Inflammatory macrophage treated with lipopolysaccharide for 1 hour (primary cell): ENCODE results near the gene TMEM39B.
"Not testable (repeated sequence)": the region's sequence is repeated elsewhere in the genome, so short reads cannot be mapped to it uniquely, and the experiment has no call there.

Source experiments
- DNase-seq, 2 donors: peaks; one replicate each; pipeline ENCODE4 v3.0.0-alpha.2; 2020 to 2022

Gene TMEM39B

DNA sequence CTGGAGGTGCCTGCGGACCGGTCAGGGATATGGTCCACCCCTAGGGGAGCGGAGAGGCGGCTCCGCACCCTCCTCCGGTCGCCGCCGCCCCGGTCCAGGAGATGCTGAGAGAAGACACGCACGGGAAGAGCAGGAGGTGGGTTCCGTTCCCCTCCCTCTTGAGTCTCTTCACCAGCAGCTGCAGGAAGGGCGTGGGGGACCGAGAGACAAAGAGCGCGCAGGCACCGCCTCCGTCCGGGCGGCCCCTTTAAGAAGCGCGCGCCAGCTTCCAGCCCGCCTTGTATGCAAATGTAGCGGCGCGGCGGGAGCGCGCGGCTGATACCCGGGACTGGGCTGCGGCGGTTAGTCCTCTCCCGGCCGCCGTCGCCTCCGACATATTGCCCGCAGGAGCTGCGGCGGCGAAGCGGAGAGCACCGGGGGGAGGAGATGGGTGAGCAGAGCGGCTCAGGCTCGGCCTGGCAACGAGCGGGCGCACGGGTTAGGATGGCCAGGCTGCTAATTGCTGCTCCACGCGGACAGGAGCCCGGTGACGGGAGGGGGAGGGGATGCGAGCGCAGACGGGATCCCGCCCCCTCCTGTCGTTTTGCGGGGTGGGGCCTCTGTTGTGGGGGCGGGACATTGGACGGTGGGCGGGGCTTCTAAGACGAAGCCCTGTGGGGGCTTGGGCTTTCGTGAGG lies at the start of gene TMEM39B:
Gene TMEM39B, plus strand, starts transcription at position 318 of the 677 bp plus-strand sequence. Its CDS starts 109 bp downstream, at position 427.
- DNase-seq, result peak; percentile 87 to 91

DNA sequence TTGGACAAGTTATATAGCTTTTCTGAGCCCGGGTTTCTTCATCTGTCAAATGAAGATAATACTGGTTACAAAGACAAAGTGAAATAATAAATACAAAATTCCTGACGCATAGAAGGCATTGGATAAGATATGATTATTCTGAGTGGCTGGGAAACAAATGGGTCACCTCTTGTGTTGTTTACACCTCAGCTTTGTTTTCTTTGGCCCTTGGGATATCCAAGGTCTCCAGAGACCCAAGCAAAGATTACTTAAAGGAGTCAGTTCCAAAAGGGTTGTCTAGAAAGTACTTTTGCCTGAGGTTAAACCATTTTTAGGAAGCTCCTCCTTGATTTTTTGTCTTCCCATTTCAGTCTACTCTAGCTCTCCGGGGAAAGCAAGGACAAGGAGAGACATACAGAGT lies 49.4 kb upstream of the TMEM39B start:
- no peak for DNase-seq

GRCh38 chr1:32025515-32025914 lies 47.2 kb upstream of the TMEM39B start:
- no peak for DNase-seq

DNA sequence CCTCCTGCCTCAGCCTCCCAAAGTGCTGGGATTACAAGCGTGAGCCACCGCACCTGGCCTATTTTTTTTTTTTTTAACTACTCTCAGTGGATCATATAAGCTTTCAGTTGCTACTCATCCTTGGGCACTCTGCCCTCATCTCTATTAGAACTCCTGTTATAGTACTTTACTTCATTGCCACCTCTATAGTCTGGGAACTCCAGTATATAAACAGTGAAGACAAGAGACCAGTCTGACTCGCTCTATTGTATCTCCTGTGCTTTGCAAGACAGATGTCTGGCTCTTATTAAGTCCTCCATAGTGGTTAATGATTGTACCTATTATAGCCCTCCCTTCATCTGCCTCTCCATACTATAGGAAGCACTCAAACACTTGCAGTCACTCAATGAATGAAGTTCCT lies 44.0 kb upstream of the TMEM39B start:
- DNase-seq, result no peak

DNA sequence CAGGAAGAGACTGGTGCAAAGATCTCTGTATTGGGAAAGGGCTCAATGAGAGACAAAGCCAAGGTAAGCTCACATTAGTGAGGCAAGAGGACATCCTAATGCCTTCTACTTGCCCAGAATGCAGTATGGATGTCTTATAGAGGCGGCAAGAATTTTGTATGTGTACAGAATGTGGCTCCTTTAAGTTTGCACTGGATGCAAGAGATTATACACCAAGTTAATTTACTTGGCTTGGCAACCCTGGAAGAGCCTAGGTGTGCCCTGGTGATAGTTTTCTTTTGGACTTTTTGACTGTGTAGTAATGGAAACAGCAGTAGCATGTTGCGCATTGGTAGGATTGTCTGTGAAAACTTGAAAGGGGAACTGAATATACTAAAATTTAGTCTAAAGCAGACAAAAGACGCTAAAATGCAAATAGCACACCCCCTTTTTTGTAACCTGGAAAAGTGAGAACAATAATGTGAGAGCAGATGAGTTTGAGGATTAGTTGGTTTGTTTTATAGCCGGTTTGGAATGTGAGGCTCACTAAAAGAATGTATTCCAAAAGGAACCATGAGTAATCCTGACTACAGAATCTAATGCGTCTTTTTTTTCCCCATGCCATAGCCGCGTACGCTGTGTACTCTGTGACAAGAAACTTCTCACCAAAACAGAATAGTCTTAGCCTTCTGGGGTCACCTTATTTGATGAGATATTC lies 41.0 kb upstream of the TMEM39B start:
- no peak for DNase-seq

DNA sequence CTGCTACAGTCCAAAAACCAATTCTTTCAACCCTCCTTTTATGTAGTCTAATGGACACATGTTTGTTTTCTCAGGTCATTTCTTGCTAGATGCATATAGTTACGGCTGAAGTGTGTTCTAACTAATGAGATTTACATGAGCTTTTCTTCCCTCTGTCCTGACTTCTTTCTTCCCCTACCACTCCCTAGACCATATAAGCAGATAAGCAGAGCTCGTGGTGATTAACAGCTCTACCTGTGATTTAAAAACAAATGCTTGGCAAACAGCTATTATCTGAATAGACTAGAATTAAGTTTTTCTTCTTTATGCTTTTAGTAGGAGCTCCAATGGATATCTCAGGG lies 40.5 kb upstream of the TMEM39B start:
- no peak for DNase-seq

- DNase-seq, result no peak
Observed at GRCh38 chr1:32035119-32035518, 37.6 kb upstream of the TMEM39B start.

- no peak for DNase-seq
Observed at GRCh38 chr1:32040711-32041110, 32.0 kb upstream of the TMEM39B start.

DNA sequence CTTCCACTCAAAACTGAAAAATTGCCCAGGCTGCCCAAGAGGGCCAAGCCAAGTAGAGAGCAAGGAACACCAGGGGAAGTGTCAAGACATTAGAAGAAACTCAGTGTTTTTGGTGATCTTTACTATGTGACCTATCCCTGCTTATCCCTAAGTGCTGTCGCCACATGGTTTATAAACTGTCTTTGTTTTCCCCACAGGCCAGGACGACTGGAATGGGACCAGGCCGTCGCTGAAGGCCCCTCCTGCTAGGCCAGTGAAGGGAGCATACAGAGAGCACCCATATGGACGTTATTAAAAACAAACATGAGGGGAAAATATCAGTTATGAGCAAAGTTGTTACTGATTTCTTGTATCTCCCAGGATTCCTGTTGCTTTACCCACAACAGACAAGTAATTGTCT lies 30.4 kb upstream of the TMEM39B start:
- DNase-seq, result no peak

DNA sequence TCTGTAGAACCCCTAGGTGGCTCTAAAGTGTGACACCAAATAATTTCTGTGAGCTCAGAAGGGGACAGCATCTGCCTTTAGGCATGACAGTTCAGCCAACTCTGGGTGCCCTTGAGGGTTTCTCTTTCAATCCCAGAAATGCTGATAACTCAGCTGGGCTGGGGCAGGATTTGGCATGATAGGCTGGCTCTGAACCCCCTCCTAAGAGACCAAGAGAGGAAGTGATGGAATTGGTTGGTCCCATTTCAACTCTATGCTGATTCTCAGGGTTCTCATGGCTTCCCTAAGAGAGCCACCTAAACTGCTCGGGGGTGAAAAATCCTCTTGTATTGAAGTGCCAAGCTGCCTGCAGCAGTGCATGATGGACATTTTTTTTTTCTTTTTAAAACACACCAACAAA lies 28.5 kb upstream of the TMEM39B start:
- DNase-seq, result no peak

GRCh38 chr1:32045772-32046171 lies 27.0 kb upstream of the TMEM39B start:
- peak; percentile 75 to 80 for DNase-seq

DNA sequence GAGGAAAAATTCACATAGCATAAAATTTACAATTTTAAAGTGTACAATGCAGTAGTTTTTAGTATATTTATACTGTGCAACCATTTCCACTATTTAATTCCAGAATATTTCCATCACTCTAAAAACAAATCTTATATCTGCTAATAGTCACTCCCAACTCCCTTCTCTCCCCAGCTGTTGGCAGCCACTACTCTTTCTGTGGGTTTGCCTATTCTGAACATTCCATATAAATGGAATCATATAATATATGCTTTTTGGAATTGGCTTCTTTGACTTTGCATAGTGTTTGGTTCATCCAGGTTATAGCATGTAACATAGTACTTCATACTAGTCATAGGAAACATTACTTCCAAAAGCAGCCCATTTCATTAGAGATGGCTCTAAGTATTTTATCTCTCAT lies 25.0 kb upstream of the TMEM39B start:
- no peak for DNase-seq

- DNase-seq, result no peak
Observed at GRCh38 chr1:32048440-32048839, 24.3 kb upstream of the TMEM39B start.

DNA sequence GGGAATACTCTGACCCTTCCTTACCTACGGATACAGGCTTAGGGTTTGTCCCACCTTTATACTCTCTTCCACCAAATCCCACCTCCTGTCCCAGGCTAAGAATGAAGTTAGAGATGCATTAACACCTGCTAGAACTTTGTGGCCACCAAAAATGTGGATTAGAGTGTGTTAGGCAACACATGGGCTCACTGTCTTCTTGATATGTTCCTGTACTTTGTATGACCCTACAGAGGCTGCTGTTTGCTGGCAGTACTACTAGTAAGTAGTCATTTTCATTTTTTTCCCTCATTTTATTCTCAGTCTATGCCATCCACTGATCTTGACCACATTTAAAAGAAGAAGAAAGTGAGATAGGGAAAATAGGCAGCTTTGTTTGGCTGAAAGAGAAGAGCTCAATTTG lies 21.0 kb upstream of the TMEM39B start:
- no peak for DNase-seq

- DNase-seq, result no peak
Observed at GRCh38 chr1:32052887-32053286, 19.9 kb upstream of the TMEM39B start.

- no peak for DNase-seq
Observed at GRCh38 chr1:32055416-32055815, 17.3 kb upstream of the TMEM39B start.

GRCh38 chr1:32056598-32056997 lies 16.1 kb upstream of the TMEM39B start:
- DNase-seq, result no peak

DNA sequence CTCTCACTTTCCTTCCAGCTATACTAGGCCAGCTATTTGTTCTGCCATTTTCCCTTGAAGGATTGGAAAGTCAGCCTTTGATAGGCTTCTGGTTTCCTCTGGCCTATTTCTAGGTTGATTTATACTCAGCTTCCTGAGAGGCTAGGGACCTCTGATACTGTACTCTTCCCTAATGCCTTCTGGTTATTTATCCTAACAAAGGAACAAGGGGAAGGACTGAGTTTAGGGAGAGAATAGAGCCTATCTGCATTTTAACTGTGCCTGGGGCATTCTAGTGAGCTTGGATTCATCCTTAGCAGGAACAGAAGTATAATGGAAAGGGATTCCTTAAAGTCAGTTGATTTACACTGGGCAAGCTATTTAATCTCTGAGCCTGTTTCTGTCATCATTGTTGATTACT lies 11.8 kb upstream of the TMEM39B start:
- DNase-seq, result no peak

DNA sequence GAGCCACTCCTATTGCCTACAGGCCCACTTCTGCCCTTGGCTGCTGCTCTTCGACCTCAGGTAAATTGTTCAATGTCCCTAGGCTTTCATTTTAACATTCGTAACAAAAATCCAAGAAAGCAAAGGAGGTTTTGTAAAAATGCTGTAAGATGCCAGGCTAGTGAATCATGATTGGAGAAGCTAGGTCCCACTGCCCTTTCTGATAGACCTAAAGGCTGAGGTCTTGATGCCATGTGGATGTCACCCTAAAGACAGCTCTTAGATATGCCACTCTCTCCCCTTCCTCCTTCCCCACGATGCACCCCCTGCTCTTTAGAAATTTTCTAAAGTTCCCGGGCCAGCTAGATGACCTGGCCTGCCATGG lies 9.9 kb upstream of the TMEM39B start:
- DNase-seq, result no peak

GRCh38 chr1:32063261-32063681 lies 9.5 kb upstream of the TMEM39B start:
- peak; percentile 20 to 56 for DNase-seq

DNA sequence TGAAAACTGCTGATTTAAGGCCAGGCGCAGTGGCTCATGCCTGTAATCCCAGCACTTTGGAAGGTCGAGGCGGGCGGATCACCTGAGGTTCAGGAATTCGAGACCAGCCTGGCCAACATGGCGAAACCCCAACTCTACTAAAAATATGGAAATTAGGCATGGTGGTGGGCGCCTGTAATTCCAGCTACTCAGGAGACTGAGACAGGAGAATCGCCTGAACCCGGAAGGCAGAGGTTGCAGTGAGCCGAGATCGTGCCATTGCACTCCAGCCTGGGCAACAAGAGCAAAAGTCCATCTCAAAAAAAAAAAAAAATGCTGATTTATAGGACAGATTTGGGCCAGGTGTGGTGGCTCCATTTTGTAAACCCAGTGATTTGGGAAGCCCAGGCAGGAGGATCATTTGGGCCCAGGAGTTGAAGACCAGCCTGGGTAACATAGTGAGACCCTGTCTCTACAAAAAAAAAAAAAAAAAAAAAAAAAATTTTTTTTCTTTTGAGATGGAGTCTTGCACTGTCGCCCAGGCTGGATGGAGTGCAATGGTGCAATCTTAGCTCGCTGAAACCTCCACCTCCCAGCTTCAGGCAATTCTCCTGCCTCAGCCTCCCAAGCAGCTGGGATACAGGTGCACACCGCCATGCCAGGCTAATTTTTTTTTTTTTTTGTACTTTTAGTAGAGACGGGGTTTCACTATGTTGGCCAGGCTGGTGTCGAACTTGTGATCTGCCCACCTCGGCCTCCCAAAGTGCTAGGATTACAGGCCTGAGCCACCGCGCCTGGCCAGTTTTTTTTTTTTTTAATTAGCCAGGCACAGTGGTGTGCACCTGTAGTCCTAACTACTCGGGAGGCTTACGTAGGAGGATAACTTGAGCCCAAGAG lies 6.9 kb upstream of the TMEM39B start:
- not testable (repeated sequence) for DNase-seq

DNA sequence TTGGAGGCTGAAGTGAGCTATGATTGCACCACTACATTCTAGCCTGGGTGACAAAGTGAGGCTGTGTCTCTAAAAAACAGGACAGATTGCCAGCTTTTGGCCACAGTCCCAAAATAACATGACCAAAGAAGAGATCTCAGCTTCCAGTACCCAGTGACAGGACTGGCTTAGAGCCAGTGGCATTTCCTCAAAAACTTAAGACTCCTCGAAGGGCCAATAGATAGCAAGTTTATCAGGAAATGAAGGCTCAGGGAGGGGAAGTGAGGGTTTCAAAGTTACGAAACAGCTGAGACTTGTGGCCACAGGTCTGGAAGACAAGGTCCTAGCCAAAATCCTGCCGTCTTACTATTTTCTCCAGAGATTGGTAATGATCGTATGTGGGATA lies 6.3 kb upstream of the TMEM39B start:
- DNase-seq, result peak; percentile 90 to 96

- DNase-seq, result peak; percentile 25 to 33
Observed at GRCh38 chr1:32068957-32069588, 3.7 kb upstream of the TMEM39B start.
